ENCODE measurements around the gene LYPD6B. TPM values are rescaled to one million over a fixed set of nuclear protein-coding genes. Genes with fewer than 3 reads are reported as not detected.

LYPD6B gene
- polyA plus RNA-seq, 1 experiment, result 0.26 TPM

GRCh38 chr2:149134335-149134923 is 95.9 kb downstream of the LYPD6B start:
- Histone ChIP-seq H3K27ac (ENCODE audit: low read depth, low read length) (no peak overlapping the region), H3K9me3 (ENCODE audit: control insufficient read depth, insufficient read depth, low read length) (no peaks in the 10 kb centered on the region), H3K27me3 (ENCODE audit: control insufficient read depth, insufficient read depth, low read length) (no peaks in the 10 kb centered on the region), H3K4me3 (ENCODE audit: low read depth, low read length) (no peak overlapping the region)
- no peak for TF ChIP-seq CTCF (IDR thresholded peaks at IDR 0.05; ENCODE audit: low read depth, low read length)
- ChIA-PET CTCF (interaction anchor here (1.0 kb wide), 1 partner anchor 117 kb away, joined by 4 read pairs; no protein-coding TSS in a partner anchor), POLR2A (no interaction called here)
- no peak for DNase-seq (ENCODE audit: low read depth, low spot score)

- TF ChIP-seq CTCF (IDR thresholded peaks at IDR 0.05; ENCODE audit: low read depth, low read length), result no peak
- no peak for DNase-seq (ENCODE audit: low read depth, low spot score)
- no peaks in the 10 kb centered on the region for H3K9me3 ChIP-seq (ENCODE audit: control insufficient read depth, insufficient read depth, low read length)
- ChIA-PET POLR2A (no interaction called here), CTCF (no interaction called here)
- H3K27ac ChIP-seq (ENCODE audit: low read depth, low read length), result no peak overlapping the region
- H3K4me3 ChIP-seq (ENCODE audit: low read depth, low read length), result no peak overlapping the region
- no peaks in the 10 kb centered on the region for H3K27me3 ChIP-seq (ENCODE audit: control insufficient read depth, insufficient read depth, low read length)
These were observed 97.6 kb downstream of the LYPD6B start for GRCh38 chr2:149136111-149136510.

GRCh38 chr2:149141046-149141445 is 102.5 kb downstream of the LYPD6B start:
- Histone ChIP-seq H3K9me3 (ENCODE audit: control insufficient read depth, insufficient read depth, low read length) (no peaks in the 10 kb centered on the region), H3K27me3 (ENCODE audit: control insufficient read depth, insufficient read depth, low read length) (no peaks in the 10 kb centered on the region), H3K4me3 (ENCODE audit: low read depth, low read length) (no peak overlapping the region), H3K27ac (ENCODE audit: low read depth, low read length) (no peak overlapping the region)
- DNase-seq (ENCODE audit: low read depth, low spot score), result no peak
- TF ChIP-seq CTCF (IDR thresholded peaks at IDR 0.05; ENCODE audit: low read depth, low read length), result no peak
- CTCF ChIA-PET, result interaction anchor here (0.8 kb wide), 1 partner anchor 123 kb away, joined by 3 read pairs; no protein-coding TSS in a partner anchor
- POLR2A ChIA-PET, result no interaction called here

- H3K4me3 ChIP-seq (ENCODE audit: low read depth, low read length), result no peak overlapping the region
- ChIA-PET POLR2A (no interaction called here), CTCF (interaction anchor here (0.7 kb wide), 1 partner anchor 125 kb away, joined by 5 read pairs; no protein-coding TSS in a partner anchor)
- no peak for TF ChIP-seq CTCF (IDR thresholded peaks at IDR 0.05; ENCODE audit: low read depth, low read length)
- no peak overlapping the region for H3K27ac ChIP-seq (ENCODE audit: low read depth, low read length)
- H3K9me3 ChIP-seq (ENCODE audit: control insufficient read depth, insufficient read depth, low read length), result no peaks in the 10 kb centered on the region
- DNase-seq (ENCODE audit: low read depth, low spot score), result no peak
- H3K27me3 ChIP-seq (ENCODE audit: control insufficient read depth, insufficient read depth, low read length), result no peaks in the 10 kb centered on the region
These were observed 105.2 kb downstream of the LYPD6B start for GRCh38 chr2:149143734-149144133.

GRCh38 chr2:149145314-149146295 is 107.1 kb downstream of the LYPD6B start:
- Histone ChIP-seq H3K4me3 (ENCODE audit: low read depth, low read length) (no peak overlapping the region), H3K9me3 (ENCODE audit: control insufficient read depth, insufficient read depth, low read length) (no peaks in the 10 kb centered on the region), H3K27me3 (ENCODE audit: control insufficient read depth, insufficient read depth, low read length) (no peaks in the 10 kb centered on the region), H3K27ac (ENCODE audit: low read depth, low read length) (no peak overlapping the region)
- CTCF ChIA-PET, result no interaction called here
- no peak for DNase-seq (ENCODE audit: low read depth, low spot score)
- no peak for TF ChIP-seq CTCF (IDR thresholded peaks at IDR 0.05; ENCODE audit: low read depth, low read length)
- POLR2A ChIA-PET, result no interaction called here

Measured in AG04450 (cell line).